ENCODE data around the gene EIF3D.

The EIF3D gene

DNA sequence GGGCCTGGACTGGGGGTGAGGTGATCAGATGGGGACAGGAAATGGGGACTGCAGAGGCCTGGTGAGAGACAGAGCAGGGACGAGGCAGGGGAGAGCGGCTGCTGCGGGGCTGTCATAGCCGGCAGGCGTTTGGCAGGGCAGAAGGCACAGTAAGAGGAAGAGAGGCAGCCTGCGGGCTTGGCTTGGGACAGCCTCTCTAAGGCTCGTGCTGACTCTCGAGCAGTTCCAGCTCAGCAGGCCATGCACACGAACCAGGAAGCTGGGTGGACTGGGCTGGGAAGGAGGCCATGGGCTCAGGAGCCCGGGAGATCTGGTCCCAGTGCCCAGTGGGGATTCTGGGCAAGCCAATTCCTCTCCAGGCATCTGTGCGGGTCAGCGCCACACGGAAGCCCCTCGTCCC, 19.6 kb upstream of the EIF3D start:
- Histone ChIP-seq H2AFZ (no peak overlapping the region), H3K79me2 (no peaks in the 10 kb centered on the region), H3K4me2 (ENCODE audit: low read length) (no peak overlapping the region), H3K9ac (no peak overlapping the region), H3K4me1 (no peaks in the 10 kb centered on the region), H3K36me3 (ENCODE audit: control insufficient read depth, insufficient read depth, low read length) (no peaks in the 10 kb centered on the region), H3K27me3 (ENCODE audit: control insufficient read depth, insufficient read depth, low read length) (no peaks in the 10 kb centered on the region), H3K27ac (no peak overlapping the region), H3K4me3 (ENCODE audit: low read depth, low read length) (no peak overlapping the region), H3K9me3 (ENCODE audit: control insufficient read depth, low read length) (no peaks in the 10 kb centered on the region)
- TF ChIP-seq CTCF (IDR thresholded peaks at IDR 0.05) = no peak

DNA sequence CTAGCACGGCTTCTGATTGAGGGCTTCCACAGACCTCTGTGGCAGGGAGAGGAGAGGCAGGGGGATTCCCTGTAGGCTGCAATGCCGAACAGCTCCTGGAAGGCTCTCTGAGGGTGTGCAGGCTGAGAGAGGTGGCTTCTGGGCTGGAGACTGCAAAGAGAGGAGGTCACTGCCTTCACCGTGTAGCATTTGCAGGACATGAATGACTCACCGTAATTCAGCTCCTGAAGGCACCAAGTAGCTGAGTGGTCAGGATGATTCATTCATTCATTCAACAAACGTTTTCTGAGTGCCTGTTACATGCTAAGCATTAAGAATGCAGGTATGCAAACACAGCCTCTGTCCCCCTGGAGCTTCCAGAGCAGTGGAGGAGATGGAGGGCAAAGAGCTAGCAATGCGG, 18.0 kb upstream of the EIF3D start:
- no peaks in the 10 kb centered on the region for H3K79me2 ChIP-seq
- H3K9ac ChIP-seq = no peak overlapping the region
- no peak overlapping the region for H2AFZ ChIP-seq
- no peak overlapping the region for H3K4me3 ChIP-seq (ENCODE audit: low read depth, low read length)
- no peaks in the 10 kb centered on the region for H3K36me3 ChIP-seq (ENCODE audit: control insufficient read depth, insufficient read depth, low read length)
- no peak overlapping the region for H3K27ac ChIP-seq
- H3K27me3 ChIP-seq (ENCODE audit: control insufficient read depth, insufficient read depth, low read length) = no peaks in the 10 kb centered on the region
- H3K9me3 ChIP-seq (ENCODE audit: control insufficient read depth, low read length) = no peaks in the 10 kb centered on the region
- no peak overlapping the region for H3K4me2 ChIP-seq (ENCODE audit: low read length)
- TF ChIP-seq CTCF (IDR thresholded peaks at IDR 0.05) = no peak
- no peaks in the 10 kb centered on the region for H3K4me1 ChIP-seq

GRCh38 chr22:36546092-36546804, 17.3 kb upstream of the EIF3D start:
- no peaks in the 10 kb centered on the region for H3K36me3 ChIP-seq (ENCODE audit: control insufficient read depth, insufficient read depth, low read length)
- H3K79me2 ChIP-seq = no peaks in the 10 kb centered on the region
- H2AFZ ChIP-seq = no peak overlapping the region
- no peaks in the 10 kb centered on the region for H3K9me3 ChIP-seq (ENCODE audit: control insufficient read depth, low read length)
- no peak overlapping the region for H3K4me3 ChIP-seq (ENCODE audit: low read depth, low read length)
- H3K27ac ChIP-seq = no peak overlapping the region
- no peak for TF ChIP-seq CTCF (IDR thresholded peaks at IDR 0.05)
- H3K4me2 ChIP-seq (ENCODE audit: low read length) = no peak overlapping the region
- H3K4me1 ChIP-seq = no peaks in the 10 kb centered on the region
- no peaks in the 10 kb centered on the region for H3K27me3 ChIP-seq (ENCODE audit: control insufficient read depth, insufficient read depth, low read length)
- H3K9ac ChIP-seq = no peak overlapping the region

DNA sequence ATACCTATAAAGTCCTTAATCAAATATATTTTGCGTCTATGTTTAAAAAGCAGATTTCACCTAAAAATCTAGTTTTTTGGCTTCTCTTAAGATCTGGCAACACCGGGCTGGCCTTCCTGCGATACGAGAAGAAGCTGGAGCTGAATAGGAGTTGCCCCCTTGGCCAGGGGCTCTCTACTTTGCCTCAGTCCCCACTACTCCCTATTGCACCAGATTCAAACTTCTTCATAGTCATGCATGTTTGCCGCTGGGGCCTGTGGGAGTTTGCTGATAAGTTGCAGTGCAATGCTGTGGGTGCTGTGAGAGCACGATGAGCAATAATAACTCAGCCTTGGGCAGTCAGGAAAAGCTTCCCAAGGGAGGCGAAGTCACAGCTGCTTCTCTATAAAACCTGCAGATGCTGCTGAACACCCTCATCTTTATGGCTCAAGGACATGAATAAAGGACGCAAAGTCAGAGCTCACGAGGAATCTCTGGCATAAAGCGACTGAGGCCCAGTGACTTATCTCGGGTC, 15.2 kb upstream of the EIF3D start:
- Histone ChIP-seq H3K9ac (no peak overlapping the region), H2AFZ (no peak overlapping the region), H3K27me3 (ENCODE audit: control insufficient read depth, insufficient read depth, low read length) (no peaks in the 10 kb centered on the region), H3K4me2 (ENCODE audit: low read length) (no peak overlapping the region), H3K4me1 (no peaks in the 10 kb centered on the region), H3K9me3 (ENCODE audit: control insufficient read depth, low read length) (no peaks in the 10 kb centered on the region), H3K79me2 (no peaks in the 10 kb centered on the region), H3K4me3 (ENCODE audit: low read depth, low read length) (no peak overlapping the region), H3K27ac (no peak overlapping the region), H3K36me3 (ENCODE audit: control insufficient read depth, insufficient read depth, low read length) (no peaks in the 10 kb centered on the region)
- no peak for TF ChIP-seq CTCF (IDR thresholded peaks at IDR 0.05)

Data from parathyroid adenoma (tissue), 2 donors.